Activated T-cell treated with anti-CD3 and anti-CD28 coated beads for 1 hour (primary cell): Measurements from ENCODE around the gene PTBP1.
"Not testable (repeated sequence)": the region's sequence is repeated elsewhere in the genome, so short reads cannot be mapped to it uniquely, and the experiment has no call there.

Source experiments
- DNase-seq: peaks from one replicate; pipeline ENCODE4 v3.0.0-alpha.2; 2020; ENCODE audit warnings: low read depth

The PTBP1 gene

DNA sequence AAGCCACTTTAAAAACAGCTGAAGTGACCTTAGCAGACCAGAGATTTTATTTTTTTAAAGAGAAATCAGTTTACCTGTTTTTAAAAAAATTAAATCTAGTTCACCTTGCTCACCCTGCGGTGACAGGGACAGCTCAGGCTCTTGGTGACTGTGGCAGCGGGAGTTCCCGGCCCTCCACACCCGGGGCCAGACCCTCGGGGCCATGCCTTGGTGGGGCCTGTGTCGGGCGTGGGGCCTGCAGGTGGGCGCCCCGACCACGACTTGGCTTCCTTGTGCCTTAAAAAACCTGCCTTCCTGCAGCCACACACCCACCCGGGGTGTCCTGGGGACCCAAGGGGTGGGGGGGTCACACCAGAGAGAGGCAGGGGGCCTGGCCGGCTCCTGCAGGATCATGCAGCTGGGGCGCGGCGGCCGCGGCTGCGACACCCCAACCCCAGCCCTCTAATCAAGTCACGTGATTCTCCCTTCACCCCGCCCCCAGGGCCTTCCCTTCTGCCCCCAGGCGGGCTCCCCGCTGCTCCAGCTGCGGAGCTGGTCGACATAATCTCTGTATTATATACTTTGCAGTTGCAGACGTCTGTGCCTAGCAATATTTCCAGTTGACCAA, 13.7 kb downstream of the PTBP1 start:
- no peak for DNase-seq

DNA sequence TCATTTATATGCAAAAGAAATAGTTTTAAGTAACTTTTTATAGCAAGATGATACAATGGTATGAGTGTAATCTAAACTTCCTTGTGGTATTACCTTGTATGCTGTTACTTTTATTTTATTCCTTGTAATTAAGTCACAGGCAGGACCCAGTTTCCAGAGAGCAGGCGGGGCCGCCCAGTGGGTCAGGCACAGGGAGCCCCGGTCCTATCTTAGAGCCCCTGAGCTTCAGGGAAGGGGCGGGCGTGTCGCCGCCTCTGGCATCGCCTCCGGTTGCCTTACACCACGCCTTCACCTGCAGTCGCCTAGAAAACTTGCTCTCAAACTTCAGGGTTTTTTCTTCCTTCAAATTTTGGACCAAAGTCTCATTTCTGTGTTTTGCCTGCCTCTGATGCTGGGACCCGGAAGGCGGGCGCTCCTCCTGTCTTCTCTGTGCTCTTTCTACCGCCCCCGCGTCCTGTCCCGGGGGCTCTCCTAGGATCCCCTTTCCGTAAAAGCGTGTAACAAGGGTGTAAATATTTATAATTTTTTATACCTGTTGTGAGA, 14.3 kb downstream of the PTBP1 start:
- DNase-seq: no peak

DNA sequence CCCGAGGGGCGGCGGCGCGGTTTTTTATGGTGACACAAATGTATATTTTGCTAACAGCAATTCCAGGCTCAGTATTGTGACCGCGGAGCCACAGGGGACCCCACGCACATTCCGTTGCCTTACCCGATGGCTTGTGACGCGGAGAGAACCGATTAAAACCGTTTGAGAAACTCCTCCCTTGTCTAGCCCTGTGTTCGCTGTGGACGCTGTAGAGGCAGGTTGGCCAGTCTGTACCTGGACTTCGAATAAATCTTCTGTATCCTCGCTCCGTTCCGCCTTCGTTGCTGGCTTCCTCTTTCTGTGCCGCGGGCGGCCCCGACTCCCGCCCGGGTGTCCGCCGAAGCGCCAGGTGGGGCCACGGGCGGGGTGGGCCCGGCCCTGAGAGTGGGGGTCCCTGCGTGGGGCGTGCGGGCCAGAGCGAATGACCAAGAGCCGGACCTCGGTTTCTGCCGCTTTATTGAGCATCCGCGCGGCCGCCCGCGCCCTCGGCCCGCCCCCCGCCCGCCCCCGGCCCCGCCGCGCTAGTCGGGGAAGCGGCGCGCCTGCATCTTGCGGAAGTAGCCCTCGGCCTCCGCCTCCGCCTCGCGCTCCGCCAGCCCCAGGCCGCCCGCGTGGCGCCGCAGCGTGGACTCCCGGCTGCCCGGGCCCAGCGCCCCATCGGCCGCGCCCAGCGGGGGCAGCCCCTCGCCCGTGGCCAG, 14.9 kb downstream of the PTBP1 start:
- DNase-seq: no peak

DNA sequence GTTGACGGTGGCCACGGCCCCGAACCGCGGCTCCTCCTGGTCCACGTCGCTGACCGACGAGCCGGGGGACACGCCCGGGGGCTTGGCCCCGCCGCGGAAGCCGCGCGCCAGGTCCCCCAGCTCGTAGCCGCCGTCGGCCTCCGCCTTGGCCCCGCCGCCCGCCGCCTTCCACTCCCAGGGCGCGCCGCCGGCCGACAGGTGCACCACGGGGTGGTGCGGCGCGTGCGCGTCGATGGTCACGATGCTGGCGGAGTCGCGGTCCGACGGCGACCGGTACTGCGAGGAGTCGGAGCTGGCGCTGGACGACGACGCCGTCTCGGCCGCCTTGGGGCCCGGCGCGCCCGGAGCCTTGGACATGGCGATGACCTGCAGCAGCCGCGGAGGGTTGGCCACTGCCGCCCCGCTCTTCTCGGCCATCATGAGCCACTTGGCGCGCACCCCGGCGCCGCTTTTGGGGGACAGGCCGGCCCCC, 15.5 kb downstream of the PTBP1 start:
- DNase-seq: no peak

DNA sequence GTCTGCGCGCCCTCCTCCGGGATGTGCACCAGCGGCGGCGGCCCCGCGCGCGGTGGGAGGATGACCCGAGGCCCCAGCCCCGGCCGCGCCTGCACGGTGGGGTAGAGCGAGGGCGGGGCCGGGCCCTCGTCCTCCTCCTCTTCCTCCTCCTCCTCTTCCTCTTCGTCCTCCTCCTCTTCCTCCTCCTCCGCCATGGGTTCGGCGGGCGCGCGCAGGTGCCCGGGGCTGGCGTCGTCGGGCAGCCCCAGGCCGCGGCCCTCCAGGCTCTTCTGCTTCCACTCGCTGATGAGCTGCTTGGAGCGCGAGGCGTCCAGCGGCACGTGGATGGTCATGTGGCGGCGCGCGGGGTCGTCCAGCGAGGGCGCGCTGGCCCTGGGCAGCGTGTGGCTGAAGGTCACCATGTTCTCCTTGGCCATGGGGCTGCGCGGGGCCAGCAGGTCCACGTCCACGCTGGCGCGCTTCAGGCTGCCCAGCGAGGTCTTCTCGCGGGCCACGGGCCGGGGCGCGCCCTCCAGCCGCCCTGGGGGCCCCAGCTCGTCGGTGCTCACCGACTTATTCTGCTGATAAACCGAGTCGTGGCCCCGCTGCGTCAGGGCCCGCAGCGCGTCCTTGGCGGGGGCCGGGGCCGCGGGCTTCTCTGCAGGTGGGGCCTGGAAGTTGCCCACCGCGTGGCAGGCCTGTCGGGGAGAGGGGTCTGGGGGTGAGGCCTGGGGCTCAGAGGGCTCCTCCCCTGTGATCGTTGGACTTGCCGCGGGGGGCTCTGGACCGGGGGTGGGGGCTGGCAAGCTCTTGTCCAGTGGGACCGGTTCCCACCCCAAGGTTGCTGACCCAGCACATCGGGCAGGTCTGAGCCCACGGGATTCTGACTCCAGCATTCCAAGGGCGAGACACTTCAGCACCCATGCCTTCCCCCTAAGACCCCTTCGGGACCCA, 16.2 kb downstream of the PTBP1 start:
- DNase-seq: no peak

DNA sequence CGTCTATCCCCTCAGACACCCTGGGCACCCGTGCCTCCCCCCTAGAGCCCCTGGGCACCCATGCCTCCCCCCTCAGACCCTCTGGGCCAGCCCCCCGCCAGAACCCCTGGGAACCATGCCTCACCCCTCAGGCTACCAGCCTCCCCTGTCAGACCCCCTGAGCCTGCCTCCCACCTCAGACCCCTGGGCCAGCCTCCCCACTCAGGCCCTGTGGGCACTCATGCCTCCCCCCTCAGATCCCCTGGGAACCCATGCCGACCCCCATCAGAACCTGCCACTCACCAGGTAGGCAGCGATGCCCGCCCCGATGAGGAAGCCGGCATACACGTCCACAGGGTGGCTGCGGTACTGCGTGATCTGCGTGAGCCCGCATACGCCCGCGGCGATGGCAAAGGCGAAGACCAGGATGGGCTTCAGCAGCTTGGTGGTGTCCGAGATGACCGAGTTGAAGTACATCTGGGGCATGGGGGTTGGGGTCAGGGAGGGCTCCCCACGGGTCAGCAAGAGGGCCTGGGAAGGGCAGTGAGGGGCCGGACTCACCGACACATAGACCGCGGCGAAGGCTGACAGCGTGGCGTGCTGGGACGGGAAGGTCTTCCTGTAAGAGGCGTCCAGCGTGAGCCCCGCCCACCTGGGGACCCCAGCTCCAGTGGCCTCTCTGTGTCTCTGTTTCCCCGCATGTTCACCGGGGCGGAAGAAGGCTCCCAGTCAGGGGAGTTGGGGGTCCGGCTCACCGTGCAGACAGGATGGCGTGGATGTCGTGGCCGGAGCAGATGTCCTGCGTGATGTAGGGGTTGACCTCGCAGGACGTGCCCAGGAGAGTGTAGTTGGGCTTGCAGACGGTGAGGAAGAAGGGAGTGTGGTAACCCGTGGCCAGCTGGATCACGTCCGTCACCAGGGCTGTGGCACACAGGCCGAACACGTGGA, 17.2 kb downstream of the PTBP1 start:
- no peak for DNase-seq

DNA sequence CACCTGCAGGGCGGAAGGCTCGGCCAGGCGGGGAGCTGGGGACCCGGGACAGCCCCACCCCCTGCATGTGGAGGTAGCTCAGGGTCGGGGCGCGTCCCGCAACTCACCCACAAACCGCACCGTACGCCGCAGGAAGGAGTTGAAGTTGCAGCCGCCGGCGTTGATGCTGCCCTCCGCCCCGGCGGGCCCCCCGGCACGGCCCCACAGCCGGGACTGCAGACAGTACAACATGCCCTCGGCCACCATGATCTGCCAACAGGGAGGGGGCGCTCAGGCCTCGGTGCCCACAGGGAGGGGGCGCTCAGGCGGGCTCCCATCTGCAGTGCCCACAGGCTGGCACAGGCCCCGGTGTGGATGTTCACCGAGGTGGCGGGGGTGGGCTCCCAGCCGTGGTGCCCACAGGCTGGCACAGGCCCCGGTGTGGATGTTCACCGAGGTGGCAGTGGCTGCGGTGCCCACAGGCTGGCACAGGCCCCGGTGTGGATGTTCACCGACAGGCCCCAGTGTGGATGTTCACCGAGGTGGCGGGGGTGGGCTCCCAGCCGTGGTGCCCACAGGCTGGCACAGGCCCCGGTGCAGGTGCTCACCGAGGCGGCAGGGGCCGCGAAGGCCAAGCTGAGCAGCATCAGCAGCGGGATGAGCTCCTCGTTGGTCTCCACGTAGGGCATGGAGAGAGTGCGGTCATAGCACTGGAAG, 18.0 kb downstream of the PTBP1 start:
- DNase-seq: no peak

DNA sequence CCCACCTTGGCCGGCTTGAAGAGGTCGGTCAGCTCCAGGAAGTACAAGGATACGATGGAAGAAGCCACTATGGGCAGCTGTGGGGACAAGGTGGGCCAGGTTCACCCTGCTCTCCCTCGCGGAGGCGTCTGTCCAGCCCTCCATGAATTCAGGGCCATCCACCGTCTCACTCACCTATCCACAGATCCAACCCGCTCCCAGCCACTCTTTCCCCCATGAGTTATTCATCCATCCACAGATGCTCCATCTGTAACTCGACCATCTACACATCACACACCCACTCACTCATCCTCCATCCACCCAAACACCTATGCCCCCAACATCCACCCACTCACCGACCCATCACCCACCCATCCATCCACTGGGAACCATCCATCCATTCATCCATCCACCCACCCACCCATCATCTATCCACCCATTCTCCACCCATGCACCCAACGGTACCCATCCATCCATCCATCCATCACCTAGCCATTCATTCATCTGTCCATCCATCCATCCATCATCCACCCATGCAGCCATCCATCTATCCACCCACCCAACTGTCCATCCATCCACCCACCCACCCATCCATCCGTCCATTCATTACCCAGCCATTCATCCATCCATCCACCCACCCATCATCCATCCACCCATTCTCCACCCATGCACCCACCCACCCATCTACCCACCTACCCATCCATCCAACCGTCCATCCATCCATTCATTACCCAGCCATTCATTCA, 18.7 kb downstream of the PTBP1 start:
- no peak for DNase-seq

DNA sequence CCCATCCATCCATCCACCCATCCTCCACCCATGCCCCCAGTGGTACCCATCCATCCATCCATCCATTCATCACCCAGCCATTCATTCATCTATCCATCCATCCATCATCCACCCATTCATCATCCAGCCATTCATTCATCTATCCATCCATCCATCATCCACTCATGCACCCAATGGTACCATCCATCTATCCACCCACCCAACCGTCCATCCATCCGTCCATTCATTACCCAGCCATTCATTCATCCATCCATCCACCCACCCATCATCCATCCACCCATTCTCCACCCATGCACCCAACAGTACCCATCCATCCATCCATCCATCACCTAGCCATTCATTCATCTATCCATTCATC, 19.2 kb downstream of the PTBP1 start:
- DNase-seq: no peak

DNA sequence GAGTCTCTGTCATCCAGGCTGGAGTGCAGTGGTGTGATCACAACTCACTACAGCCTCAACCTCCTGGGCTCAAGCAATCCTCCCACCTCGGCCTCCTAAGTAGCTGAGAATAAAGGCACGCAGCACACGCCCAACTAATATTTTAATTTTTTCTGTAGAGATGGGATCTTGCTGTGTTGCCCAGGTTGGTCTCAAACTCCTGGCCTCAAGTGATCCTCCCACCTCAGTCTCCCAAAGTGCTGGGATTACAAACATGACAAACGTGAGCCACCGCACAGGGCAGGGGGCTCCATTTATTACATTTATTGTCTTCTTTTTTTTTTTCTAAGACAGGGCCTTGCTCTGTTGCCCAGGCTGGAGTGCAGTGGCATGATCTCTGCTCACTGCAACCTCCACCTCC, 23.0 kb downstream of the PTBP1 start:
- not testable (repeated sequence) for DNase-seq

DNA sequence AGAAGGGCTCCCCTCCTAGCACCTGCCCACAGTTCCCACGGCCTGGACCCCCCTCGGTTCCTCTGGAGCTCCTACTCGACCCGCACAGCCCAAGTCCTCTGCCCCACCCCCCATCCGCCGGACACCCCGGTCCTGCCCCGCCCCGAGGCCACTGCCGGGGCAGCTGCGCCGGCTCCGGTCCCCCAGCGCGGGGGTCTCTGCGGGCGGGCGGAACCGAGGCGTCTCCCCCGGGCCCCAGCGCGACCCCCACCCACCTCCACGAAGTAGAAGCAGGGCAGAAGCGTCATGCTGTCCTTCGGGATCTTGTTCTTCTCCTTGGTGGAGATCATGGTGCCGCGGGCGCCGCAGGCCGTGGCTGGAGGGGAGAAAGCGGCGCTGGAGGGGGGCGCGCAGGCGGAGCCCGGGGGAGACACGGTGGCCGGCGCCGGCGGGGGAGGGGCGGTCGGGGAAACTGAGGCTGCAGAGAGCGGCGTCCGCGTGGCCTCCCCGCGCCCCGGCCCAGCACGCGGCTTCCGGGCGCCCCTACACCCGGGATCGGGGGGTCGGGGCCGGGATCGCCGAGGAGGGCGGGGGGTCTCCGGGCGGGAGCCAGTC, 24.1 kb downstream of the PTBP1 start:
- no peak for DNase-seq

DNA sequence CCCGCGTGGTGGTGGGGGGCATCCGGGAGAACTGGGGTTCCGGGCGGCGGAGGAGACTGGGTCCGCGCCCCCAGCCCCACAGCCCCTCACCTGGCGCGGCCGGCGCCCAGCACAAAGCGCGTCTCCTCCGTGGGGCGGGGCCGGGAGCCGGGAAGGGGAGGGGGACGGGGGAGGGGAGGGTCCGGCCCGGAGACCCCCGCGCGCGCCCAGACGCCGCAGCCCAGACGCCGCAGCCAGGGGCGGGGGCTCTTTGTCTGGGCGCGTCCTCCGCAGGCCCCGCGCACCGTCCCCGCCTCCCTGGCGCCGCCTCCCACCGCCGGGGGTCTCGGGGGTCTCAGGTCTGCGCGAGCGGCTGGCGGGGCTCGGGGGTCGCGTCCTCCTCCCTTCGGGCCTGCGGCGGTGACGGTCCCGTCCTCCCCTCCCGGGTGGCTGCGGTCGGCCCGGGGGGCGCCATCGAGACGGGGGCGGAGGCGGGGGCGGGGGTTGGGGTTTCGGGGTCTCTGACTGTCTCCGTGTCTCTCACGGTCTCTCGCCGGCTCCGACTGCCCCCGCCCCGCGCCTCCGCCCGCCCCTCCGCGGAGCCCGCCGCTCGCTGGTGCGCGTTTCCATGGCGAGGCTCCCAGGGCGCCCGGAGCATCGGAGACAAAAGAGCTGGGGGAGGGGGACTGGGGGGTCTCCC, 24.7 kb downstream of the PTBP1 start, which contains the start of gene PLPPR3:
PLPPR3 (minus strand) TSS at position 131 of the 679 bp plus-strand sequence. CDS start 396 bp downstream, outside the sequence.
- no peak for DNase-seq

DNA sequence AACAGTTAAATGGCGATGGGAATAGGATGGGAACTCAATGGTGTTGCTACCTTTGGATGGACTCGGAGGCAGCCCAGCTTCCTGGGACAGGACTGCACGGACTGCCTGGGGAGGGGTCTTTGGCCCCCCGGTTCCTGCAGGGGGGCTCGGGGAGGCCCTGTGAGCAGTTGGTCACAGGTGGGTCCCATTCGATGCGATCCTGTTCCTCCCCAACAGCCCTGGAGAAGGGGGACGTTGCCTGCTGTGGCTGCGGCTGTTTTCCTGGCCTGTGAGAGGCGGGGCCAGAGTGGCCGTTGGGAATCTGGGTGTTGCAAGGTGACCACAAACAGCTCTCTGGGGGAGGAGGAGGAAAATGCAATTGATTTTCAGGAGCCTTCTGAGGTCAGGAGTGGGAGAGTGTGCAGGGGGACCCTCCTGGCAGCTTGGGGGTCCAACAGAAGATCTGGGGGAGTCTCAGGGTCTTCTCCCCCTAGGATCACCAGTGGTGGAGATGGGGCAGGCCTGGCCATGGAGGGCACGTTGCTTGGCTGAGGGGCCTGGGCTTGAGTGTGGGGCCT, 26.4 kb downstream of the PTBP1 start:
- no peak for DNase-seq

DNA sequence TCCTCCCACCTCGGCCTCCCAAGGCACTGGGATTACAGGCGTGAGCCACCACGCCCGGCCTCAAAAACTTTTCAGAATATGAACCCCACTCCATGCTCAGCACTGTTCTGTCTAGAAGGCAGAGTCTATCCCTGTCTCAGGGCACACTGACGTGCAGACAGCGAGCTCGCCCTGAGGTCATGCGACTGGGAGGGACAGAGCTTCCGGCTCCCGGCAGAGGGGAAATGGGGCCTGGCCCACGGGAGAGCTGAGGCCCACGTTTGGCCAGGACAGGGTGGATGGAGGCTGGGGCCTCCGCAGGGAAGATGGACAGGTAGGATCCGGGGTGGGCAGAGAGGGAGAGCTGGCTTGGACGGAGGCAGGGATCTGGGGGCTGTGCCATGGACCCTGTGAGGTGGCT, 27.6 kb downstream of the PTBP1 start:
- no peak for DNase-seq

DNA sequence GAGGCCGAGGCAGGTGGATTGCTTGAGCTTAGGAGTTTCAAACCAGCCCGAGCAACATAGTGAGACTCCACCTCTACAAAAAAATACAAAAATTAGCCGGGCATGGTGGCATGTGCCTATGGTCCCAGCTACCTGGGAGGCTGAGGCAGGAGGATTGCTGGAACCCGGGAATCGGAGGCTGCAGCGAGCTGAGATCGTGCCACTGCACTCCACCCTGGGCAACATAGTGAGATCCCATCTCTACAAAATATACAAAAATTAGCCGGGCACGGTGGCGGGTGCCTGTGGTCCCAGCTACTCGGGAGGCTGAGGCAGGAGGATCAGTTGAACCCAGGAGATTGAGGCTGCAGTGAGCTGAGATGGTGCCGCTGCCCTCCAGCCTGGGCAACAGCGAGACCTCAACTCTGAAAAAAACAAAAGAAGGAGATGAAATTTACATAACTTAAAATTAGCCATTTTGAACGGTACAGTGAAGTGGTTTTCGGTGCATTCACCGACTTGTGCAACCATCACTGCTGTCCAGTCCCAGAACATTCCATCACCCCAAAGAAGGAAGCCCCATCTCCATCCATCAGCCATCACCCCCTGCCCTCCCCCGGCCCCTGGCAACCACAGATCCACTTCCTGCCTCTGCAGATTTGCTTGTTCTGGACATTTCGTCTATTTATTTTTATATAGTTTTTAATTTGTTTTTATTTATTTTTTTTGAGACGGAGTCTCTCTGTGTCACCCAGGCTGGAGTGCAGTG, 28.8 kb downstream of the PTBP1 start:
- no peak for DNase-seq

DNA sequence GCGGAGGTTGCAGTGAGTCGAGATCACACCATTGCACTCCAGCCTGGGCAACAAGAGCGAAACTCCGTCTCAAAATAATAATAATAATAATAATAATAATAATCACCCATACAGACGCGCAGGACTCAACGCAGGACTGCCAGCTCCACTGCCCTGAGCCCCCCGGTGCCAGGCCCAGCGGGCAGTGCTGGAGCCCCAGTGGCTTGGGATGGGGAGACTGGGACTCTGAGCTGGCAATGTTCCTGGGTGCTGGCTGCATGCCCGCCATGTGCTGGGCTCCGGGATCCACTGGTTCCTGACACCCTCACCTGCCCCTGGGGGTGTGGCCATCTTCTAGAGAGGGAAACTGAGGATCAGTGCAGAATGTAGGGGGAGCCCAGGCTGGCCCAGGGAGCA, 30.1 kb downstream of the PTBP1 start:
- DNase-seq: no peak

DNA sequence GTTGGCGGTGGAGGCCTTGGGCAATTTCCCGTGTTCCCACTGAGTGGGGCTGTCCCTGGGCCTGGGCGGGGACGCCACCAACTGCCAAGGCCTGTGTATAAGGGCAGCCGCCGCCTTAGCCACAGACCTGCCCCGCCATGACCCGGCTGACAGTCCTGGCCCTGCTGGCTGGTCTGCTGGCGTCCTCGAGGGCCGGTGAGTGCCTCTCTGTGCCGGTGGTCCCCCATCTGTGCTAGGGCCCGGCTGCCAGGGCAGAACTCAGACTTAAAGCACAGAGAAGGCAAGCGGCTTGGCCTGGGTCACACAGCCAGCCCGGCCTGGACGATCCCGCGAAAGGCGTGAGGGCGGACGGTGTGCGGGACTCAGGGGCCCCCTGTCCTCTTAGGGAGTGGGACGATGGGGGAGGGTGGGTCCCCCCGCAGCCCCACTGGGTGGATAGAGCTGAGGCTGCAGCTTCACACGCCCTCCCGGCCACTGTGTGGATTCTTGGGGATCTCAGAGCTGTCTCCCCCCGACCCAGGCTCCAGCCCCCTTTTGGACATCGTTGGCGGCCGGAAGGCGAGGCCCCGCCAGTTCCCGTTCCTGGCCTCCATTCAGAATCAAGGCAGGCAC, 30.6 kb downstream of the PTBP1 start, which contains the start of gene AZU1:
AZU1 (plus strand) TSS at position 128 of the 612 bp plus-strand sequence; CDS start at position 138, 10 bp downstream.
- DNase-seq: no peak
